GM23248 (cell line): ENCODE data around the gene XIST.

ENCODE experiments used
- EZH2 ChIP-seq: fragments of 200-600 bp; sonication (generic); IDR thresholded peaks from 2 replicates; pipeline ENCODE4 v1.6.1; 2018; ENCODE audit warnings: antibody characterized with exemption, mild to moderate bottlenecking; ENCODE audit not compliant: insufficient read depth, poor library complexity, severe bottlenecking
- EZH2phosphoT487 ChIP-seq: fragments of 200-600 bp; sonication (generic); IDR thresholded peaks from 2 replicates; pipeline ENCODE4 v1.6.1; 2018; ENCODE audit warnings: antibody characterized with exemption, moderate library complexity, mild to moderate bottlenecking, low read depth; ENCODE audit not compliant: insufficient read depth

- TF ChIP-seq EZH2: no peak
- no peak for TF ChIP-seq EZH2phosphoT487
These were observed 10.8 kb upstream of the XIST start for GRCh38 chrX:73863268-73863667.
